Measurements from ENCODE around the gene HOXB9. TPM values are rescaled to one million over a fixed set of nuclear protein-coding genes. Genes with fewer than 3 reads are reported as not detected.

Gene HOXB9
- total and polyA plus RNA-seq, 2 of the 13 experiments (the other 11 are each of a cell fraction or from before 2014, with no cell fraction given), result not detected

GRCh38 chr17:48619826-48620449 is 6.2 kb downstream of the HOXB9 start (continued):
- no peak for TF ChIP-seq AKNA (CRISPR knock-in tag; IDR thresholded peaks at IDR 0.05; ENCODE audit: borderline replicate concordance)

DNA sequence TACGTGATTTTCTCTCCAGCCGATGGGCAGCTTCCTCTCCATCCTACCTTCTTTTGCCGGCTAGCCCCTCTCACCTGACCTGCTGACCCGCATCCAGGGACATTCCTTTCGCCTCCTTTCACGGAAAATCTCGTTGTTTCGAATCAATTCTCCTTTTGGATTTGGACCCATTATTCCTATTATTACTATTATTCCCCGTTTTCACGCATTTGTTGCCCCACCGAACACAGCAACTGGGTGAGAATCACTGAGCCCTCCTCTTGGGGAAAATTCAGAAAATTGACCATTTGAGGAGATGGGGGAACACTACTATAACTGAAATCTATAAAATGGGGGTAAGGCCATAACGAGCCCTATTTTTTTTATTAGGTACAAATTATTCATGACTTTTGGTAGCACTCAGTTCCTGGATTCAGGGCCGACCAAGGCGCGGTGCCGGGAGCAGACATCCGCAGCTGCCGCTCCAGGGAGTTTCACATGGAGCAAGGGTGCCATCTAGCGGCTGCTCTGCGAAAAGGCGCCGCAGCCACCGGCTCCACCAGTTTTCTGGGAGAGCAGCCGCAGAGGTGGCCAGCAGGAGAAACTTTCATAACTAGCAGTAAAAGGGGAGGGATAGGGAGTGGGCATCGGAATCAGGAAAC is 7.8 kb downstream of the HOXB9 start:
- ATAC-seq (peak; percentile 86), FAIRE-seq (peak; percentile 75), DNase-seq (ENCODE audit: low spot score) (peak; percentile 67)
- Histone ChIP-seq H3K27ac (ENCODE audit: extremely low read length, insufficient read depth, low read length) (no peak overlapping the region), H3K9me3 (ENCODE audit: low read length) (no peaks in the 10 kb centered on the region), H3K4me3 (replicated peaks in 1 of 3; ENCODE audit: insufficient read depth in 1 of 3, low read depth in 2 of 3, low read length in 3 of 3) (no peak overlapping the region), H3K79me2 (ENCODE audit: insufficient read depth, low read length) (no peaks in the 10 kb centered on the region), H3K36me3 (replicated peaks in 1 of 2; ENCODE audit: control insufficient read depth in 1 of 2, insufficient read depth in 2 of 2, low read length in 2 of 2) (no peaks in the 10 kb centered on the region), H2AFZ (ENCODE audit: low read length) (no peak overlapping the region), H3K9ac (ENCODE audit: insufficient read depth, low read depth, low read length) (no peak overlapping the region), H4K20me1 (ENCODE audit: insufficient read depth, low read length) (peaks cover 8% of the 10 kb centered on the region; the same call in 1 of the 2 replicates), H3K27me3 (ENCODE audit: control insufficient read depth in 1 of 2, insufficient read depth in 2 of 2, low read length in 2 of 2) (peaks cover 48 to 98% of the 10 kb centered on the region in 2 experiments), H3K4me2 (ENCODE audit: low read depth, low read length) (no peak overlapping the region), H3K4me1 (ENCODE audit: insufficient read depth, low read length) (no peaks in the 10 kb centered on the region)
- WGBS (ENCODE audit: low lambda C conversion rate), result 7% methylated on average over 25 of the region's 25 CpGs
- BruUV-seq (replicated peaks), result no TSS peak
- ChIA-PET CTCF (ENCODE audit: low intra/inter-chr PET ratio, low total read pairs) (interaction anchor here (1.0 to 2.0 kb wide), 8 partner anchors 243 to 593 kb away, joined by 3 to 24 read pairs (median 4); no protein-coding TSS in a partner anchor), POLR2A (no interaction called here)
- intact Hi-C loops (cut with micrococcal nuclease; ENCODE audit: unreplicated experiment) (loop anchor here (1.0 to 5.0 kb wide), 4 partner anchors 282 to 591 kb away; no protein-coding TSS in a partner anchor), in situ Hi-C loops (cut with HindIII; ENCODE audit: extremely low pct_ligation_motif_present, low pct_unique_long_range_greater_than_20kb) (no loop called here)
- TF ChIP-seq ZBTB25 (CRISPR knock-in tag; IDR thresholded peaks at IDR 0.05) (peak; percentile 54; the same call in 1 of the 2 replicates), SSRP1 (CRISPR knock-in tag; IDR thresholded peaks at IDR 0.05) (no peak), RAD21 (CRISPR knock-in tag; IDR thresholded peaks at IDR 0.05) (peak; percentile 97), AGO1 (IDR thresholded peaks at IDR 0.05; ENCODE audit: low read depth, low read length, poor library complexity, severe bottlenecking) (no peak), GTF3A (CRISPR knock-in tag; conservative IDR thresholded peaks at IDR 0.05) (no peak), ZNF639 (CRISPR knock-in tag; conservative IDR thresholded peaks at IDR 0.05) (no peak), ZFP36L2 (CRISPR knock-in tag; IDR thresholded peaks at IDR 0.05) (no peak), TOE1 (CRISPR knock-in tag; IDR thresholded peaks at IDR 0.05) (no peak), FOXK2 (IDR thresholded peaks at IDR 0.05) (no peak), POLR2AphosphoS5 (IDR thresholded peaks at IDR 0.05; ENCODE audit: low read depth, low read length) (no peak), NBN (conservative IDR thresholded peaks at IDR 0.05) (no peak), NFYC (CRISPR knock-in tag; IDR thresholded peaks at IDR 0.05) (no peak)

Measured in HepG2 (cell line).